Mammary epithelial cell (primary cell): ENCODE data around the gene PARD3B.

ENCODE experiments used
- EZH2 ChIP-seq: IDR thresholded peaks from 2 replicates; pipeline ENCODE4 v1.6.1; 2012; ENCODE audit warnings: low read length, inconsistent platforms, borderline replicate concordance
- TF ChIP-seq, protein P1 (sequence below), 2 donors: IDR thresholded peaks in 1 of 2; conservative IDR thresholded peaks in 1 of 2; 2 replicates each; pipeline ENCODE4 v1.5.1; 2011 to 2012; ENCODE audit warnings: inconsistent platforms in 2 of 2, low read length in 2 of 2, mild to moderate bottlenecking in 2 of 2, control low read depth in 1 of 2, low read depth in 1 of 2; ENCODE audit not compliant: insufficient read depth in 1 of 2; ENCODE audit errors: extremely low read depth in 1 of 2

- TF ChIP-seq, protein P1, sequence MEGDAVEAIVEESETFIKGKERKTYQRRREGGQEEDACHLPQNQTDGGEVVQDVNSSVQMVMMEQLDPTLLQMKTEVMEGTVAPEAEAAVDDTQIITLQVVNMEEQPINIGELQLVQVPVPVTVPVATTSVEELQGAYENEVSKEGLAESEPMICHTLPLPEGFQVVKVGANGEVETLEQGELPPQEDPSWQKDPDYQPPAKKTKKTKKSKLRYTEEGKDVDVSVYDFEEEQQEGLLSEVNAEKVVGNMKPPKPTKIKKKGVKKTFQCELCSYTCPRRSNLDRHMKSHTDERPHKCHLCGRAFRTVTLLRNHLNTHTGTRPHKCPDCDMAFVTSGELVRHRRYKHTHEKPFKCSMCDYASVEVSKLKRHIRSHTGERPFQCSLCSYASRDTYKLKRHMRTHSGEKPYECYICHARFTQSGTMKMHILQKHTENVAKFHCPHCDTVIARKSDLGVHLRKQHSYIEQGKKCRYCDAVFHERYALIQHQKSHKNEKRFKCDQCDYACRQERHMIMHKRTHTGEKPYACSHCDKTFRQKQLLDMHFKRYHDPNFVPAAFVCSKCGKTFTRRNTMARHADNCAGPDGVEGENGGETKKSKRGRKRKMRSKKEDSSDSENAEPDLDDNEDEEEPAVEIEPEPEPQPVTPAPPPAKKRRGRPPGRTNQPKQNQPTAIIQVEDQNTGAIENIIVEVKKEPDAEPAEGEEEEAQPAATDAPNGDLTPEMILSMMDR (conservative IDR thresholded peaks at IDR 0.05 in 1 of 2, IDR thresholded peaks at IDR 0.05 in 1 of 2; ENCODE audit: extremely low read depth in 1 of 2, insufficient read depth in 1 of 2, low read depth in 1 of 2, low read length in 2 of 2) = no peak
- no peak for TF ChIP-seq EZH2
These were observed 422.1 kb downstream of the PARD3B start for GRCh38 chr2:204967199-204967960.
